ENCODE measurements around the gene ABHD17A.

Gene ABHD17A

DNA sequence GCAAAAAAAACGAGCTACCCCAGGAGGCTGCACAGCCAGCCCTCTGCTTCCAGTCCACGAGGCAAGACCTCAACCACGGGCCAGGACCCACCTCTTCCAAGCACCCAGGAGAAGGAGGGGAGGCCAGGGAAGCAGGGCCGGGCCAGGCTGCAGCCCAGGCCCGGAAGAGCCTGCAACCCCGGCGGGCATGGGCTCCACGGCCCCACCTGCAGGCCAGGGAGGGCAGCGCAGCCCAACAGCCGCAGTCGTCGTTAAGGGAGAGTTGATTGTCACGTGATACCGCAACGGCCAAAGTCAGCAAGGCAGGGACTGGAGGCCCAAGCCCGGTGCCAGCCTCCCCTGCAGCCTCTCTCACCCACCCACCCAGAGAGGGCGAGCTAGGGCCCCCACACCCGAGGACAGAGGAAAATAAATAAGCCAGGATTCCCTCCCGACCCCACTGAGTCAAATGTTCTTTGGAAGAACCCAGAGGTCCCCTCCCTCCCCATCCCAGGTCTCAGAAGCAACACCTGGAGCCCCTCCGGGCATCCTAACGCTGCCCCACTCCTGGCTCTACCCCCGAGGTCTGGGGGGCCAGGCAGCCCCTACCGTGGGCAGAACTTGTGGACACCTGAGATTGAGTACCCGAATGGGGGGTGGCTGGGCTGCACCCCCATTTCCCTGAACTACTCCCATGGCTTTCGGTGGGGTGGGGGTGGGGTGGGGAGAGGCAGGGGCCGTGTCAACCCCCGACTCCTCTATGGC, 31.8 kb downstream of the ABHD17A start:
- peak; percentile 64 for DNase-seq (ENCODE audit: low read depth)

DNA sequence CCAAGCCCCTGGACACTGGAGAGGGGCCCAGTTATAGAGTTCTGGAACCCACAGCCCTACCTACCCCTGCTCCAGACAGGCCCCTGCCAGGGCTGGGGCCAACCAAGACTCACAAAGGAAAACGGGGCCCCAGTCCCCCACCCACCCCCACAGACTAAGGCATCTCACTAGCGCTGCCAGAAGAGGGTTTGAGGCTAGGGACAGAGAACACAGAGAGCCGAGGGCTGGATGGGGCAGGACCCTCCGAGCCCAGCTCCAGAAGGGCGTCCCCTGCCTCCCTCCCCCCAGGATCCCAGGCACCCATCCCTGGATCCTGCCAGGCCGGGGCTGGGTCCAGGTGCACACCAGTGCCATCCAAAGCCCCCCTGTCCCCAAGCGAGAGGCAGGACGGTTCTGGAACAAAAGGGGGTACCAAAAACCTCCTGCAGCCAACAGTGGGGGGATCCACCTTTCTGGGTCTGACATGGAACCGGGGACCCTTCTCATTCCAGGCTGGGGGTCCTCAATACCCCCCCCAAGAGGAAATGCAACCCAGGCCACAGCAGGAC, 32.6 kb downstream of the ABHD17A start:
- no peak for DNase-seq (ENCODE audit: low read depth)

DNA sequence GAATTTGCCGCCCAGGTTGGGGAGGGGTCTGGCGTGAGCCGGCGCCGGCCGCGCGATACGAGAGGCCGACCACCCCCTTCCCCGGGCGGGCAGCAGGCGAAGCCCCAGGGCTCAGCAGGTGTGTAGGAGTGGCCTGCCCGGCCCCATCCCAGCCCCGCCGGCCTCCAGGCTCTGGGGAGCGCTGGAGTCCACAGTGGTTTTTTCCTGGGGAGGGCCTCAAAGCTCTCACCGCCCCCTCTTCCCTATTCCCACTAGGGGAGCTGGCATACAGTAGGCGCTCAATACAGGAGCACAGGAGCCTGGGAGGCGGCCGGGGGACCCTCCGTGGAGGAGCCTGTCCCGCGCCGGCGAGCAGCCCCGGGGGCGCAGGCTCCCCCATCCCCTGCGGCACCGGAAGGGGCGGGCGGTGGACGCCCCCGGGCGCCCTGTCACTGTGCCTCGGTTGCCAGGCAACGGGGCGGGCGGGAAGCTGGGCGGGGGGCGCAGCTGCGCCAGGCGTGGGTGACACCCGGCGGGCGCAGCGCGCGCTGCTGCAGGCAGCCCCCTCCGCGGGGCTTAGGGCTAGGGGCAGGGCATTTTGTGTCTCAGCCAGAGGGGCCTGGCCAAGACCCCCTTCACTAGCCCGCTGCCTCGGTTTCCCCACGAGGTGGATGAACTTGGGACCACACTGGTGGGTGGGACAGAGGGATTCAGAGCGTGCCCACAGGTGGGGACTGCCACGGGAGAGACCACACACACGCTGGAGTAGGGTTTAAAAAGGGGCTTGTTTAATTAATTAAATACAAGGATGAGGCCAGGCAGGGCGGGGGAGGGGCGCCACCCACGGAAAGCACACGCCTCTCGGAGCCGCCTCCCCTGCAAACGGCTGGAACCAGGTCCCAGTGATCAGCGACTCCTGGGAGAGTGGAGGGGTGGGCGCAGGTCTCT, 33.4 kb downstream of the ABHD17A start:
- DNase-seq (ENCODE audit: low read depth), result peak; percentile 49

DNA sequence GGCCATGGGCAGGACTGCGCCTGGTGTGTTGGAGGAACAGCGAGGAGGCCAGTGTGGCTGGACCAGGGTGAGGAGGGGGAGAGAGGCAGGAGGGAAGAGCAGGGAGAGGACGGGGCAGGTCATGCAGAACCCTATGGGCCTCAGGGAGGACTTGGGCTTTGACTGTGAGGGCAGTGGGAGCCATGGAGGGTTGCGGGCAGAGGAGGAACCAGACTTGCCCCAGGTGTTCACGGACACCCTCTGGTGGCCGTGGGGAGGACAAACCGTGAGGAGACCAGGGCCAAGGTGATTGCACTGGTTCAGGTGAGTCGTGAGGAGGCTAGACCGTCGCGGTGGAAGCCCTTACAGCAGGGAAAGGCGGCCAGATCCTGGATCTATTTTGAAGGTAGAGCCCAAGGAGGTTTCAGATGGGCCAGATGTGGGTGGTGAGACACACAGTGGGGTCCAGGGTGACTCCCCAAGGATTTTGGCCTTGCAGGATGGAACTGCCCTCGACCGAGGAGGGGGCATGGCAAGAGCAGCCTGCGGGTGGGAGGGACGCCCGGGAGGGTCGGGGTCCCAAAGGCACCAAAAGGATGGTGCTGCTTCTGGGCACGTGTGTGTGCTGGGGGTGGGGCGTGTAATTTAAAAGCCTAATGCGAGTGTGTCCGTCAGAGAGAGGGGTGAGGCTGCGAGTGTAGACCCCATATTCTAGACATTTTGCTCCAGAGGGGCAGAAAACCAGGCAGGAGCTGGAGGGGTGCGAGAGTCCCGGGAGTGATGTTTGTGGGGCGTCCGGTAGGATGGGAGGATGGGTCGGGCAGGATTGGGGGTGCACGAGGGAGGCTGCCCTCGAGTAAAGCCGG, 34.3 kb downstream of the ABHD17A start:
- no peak for DNase-seq (ENCODE audit: low read depth)

DNA sequence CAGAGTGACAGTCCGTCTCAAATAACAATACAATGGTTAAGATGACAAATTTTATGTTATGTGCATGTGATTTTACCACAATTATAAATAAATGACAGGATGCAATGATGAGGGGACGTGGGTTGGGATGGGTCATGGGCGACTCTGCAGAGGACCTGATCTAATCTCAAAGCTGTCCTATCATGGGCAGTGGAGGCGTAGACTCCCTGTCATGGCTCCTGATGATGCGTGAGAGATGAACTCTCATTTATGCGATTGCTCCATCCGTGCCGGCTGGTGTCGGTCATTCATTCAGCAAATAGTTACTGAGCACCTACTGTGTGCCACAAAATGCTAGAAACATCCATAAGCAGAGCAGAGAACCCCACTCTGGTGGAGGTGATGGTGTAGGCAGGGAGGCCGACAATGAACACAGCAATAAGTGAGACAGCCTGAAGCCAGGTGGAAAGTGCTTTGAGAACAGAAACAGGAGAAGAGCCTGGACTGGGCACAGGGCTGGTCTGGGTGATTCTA, 35.4 kb downstream of the ABHD17A start:
- DNase-seq (ENCODE audit: low read depth), result no peak

DNA sequence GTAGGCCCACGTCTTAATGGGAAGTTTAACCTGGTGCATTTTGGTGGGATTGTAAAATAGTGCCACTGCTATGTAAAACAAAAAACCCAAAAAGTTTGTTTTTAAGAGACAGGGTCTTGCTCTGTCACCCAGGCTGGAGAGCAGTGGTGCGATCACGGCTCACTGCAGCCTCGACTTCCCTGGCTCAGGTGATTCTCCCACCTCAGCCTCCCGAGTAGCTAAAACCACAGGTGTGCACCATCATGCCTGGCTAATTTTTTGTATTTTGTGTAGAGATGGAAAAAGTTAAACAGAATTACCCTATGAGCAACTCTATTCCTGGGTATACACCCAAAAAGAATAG, 36.2 kb downstream of the ABHD17A start:
- DNase-seq (ENCODE audit: low read depth), result no peak

DNA sequence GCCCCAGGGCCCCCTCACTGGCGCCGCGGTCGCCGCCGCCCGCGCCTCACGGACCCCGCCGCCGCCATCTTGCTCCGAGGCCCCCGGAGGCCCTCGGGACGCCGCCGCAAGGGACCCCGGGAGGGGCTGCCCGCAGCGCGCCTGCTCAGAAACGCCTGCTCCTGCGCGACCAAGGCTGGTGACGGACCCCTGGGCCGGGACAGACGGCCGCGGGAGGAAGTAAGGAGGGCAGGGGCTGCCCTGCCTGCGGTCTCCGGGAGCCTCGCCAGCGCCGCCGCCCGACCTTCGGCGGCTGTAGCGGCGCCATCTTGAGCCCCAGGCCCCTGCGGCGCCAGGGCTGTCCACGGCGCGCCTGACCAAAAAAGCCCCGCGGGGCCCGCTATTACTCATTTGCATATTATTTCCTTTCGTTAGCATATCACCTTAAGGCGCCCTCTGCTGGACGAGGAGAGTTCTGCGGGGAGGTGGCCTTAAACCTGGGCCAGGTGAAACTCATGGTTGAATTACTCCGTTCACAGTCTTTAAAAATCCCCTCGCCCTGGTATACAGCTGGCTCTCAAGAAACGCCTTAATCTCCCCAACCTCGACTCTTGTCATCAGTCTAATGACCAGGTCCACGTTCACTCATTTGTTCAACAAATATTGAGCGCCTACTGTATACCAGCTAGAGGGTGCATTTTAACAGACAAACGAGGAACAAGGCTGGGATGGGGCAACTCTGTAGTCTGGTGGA, 36.7 kb downstream of the ABHD17A start, which contains the start of gene REXO1:
TSS of gene REXO1 (minus strand) at position 85 of the 733 bp plus-strand sequence. CDS start 125 bp downstream, outside the sequence.
- DNase-seq (ENCODE audit: low read depth), result peak; percentile 94

DNA sequence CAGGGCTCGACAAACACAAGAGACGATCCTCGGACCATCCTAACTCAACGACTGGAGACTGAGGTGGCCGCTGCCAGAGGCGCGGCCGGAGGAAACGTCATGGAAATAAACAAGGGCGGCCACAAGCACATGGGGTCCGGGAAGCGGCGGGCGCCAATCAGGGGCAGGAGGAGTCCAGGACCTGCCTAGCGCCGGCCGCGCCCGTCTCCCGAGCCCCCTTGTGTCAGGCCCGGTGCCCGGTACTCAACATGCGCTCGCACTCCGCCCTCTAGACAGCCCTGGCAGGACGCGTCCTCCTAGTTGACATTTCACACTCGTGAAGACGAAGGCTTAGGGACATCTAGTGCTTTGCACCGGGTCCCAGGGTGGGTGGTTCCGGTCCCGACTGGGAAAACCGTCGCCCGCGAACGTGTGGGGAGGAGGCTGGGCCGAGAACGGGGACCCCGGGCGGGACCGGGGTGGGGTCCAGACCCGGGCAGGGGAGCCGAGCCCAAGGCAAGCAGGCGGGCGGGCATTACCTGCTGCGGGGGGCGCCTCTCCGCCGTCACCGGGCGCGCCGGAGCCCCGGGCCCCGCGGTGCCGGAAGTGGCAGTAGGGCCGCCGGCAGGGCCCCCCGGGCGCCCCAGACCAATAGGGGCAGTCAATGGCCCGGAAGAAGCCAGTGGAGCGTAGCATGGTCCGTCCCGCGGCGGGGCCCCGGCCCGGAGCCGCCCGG, 37.5 kb downstream of the ABHD17A start:
- DNase-seq (ENCODE audit: low read depth), result no peak

DNA sequence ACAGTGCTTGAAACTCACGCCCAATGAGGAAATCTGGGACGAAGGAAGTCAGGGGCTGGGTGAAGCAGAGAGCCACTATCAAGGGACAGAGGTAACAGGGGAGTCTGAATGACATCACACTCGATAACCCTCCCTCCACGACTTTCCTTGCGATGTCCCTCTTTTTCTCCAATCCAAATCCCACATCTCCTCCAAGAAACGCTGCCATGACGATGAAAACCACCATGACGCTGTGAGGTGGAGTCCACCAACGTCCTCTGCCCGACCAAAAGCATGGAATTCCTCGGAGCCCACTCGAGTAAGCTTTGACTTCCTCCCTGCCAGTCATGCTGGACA, 38.0 kb downstream of the ABHD17A start:
- DNase-seq (ENCODE audit: low read depth), result no peak

DNA sequence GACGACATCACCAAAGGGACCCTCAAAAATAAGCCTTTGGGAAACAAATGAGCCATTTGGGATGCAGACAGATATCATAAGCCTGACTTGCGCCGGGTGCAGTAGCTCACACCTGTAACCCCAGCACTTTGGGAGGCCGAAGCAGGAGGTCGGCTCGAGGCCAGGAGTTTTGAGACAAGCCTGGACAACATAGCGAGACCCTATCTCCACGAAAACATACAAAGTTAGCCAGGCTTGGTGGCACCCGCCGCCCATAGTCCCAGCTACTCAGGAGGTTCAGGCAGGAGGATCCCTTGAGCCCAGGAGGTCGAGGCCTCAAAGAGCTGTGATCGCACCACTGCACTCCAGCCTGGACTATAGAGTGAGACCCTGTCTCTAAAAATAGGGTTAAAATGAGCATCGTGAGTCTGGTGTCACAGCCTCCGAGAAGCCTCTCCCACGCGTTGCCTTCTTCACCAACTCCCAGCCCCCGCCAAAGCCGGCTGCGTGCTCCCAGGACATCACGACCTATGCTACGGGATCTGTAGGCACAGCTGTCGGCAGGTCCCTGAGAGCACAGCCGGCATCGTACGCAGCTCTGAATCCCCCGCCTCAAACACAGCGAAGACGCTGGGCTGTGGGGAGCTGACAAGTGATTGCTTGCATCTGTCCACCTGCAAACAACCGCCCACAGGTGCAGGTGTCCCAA, 38.6 kb downstream of the ABHD17A start:
- no peak for DNase-seq (ENCODE audit: low read depth)

DNA sequence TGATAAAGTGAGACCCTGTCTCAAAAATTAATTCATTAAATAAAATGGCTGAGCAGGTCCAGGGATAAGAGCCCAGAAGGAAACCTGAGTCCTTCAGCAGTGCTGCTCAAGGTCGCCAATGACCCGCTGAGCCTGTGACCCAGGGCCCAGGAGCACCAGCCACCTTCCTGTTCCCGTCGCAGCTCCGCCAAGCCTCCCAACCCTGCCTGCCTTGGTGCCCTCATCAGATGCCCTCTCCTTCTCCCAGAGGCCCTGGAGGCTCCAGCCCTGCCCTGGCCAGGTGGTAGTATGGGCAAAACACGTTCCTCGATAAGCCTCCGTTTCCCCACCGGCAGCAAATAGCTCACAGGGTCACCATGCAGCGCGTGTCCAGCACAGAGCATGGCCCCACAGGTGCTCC, 39.7 kb downstream of the ABHD17A start:
- DNase-seq (ENCODE audit: low read depth), result no peak

DNA sequence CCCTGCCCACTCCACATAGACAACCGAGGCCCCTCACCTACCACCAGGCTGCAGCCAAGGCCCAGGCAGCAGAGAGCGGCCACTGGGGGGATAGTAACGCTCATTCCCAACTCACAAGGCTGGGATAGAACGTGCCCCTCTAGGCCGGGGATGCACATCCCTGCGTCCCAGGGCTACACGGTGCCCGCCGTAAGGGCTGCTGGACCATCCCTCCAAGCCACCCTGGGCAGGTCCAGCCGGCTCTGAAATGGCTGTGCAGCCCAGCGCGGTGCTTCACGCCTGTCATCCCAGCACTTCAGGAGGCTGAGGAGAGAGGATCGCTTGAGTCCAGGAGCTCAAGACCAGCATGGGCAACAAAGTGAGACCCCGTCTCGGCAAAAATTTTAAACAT, 40.2 kb downstream of the ABHD17A start:
- DNase-seq (ENCODE audit: low read depth), result no peak

DNA sequence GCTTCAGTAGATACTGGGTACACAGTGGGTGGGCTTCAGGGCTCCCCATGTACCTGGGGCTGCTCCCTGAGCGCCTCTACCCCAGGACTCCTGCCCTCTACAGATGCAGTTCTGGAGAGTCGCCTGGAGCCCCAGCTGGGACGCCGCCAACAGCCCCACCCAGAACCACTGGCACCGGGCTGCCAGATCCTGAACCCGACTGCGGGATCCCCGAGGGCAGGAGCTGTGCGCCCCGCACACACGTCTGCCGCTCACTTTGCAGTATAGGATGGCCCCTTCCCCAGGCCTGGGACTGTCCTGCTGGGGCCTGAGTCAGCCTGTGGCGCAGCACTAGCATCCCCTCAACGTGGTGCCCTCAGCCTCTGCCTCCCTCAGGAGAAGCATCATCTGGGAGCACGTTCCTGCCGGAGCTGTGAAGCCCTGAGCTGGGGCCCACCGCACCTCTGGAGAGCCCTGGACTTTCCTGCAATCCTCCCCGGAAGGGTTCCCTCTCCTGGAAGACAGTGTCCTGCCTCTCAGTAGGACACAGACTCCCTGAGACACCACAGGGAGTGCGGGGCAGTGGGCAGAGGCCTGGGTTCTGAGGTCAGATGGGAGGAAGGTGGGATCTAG, 40.7 kb downstream of the ABHD17A start:
- DNase-seq (ENCODE audit: low read depth), result no peak

DNA sequence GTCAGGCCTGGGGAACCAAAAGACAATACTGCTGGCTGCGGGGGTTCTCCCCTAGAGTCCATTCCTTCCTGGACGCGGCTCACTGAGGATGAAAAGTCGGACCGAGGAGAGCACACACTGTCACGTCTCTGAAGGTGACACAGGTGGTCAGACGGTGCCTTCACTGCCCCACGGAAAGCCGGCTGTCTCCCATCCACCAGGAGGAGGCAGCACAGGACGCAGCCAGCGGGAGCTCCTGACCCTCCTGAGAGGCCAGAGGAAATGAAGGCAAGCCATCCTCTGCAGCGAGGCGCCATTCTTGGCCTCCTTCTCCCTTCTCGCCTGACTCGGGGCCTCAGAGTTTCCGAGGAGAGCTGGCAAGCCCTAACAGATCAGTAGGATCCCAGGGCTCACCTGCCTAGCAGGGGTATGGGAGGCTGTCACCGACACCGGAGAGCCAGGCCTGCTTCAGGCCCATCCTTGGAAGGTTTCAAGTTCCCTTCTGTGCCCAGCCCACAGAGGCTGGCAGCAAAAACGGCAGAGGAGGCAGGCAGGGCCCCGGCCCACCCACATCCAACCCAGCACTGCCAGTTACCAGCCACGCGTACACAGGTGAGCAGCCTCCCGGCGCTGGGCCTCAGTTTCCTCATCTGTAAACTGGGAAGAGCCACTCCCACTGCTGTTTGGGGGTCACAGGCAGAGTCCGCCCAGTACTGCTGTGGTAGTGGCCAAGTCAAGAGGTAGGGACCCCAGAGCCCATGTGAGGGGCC, 41.5 kb downstream of the ABHD17A start:
- no peak for DNase-seq (ENCODE audit: low read depth)

DNA sequence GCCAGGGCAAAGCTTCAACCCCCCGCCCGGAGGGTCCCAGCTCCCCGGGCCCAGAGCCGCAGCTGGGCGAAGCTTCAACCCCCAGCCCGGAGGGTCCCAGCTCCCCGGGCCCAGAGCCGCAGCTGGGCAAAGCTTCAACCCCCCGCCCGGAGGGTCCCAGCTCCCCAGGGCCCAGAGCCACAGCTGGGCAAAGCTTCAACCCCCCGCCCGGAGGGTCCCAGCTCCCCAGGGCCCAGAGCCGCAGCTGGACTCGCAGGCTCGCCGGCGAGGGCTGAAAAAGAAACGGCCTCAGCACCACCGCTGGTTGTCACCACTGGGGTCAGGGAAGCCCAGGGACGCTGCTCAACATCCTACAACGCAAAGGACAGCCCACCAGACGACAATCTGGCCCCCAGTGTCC, 42.2 kb downstream of the ABHD17A start:
- DNase-seq (ENCODE audit: low read depth), result no peak

DNA sequence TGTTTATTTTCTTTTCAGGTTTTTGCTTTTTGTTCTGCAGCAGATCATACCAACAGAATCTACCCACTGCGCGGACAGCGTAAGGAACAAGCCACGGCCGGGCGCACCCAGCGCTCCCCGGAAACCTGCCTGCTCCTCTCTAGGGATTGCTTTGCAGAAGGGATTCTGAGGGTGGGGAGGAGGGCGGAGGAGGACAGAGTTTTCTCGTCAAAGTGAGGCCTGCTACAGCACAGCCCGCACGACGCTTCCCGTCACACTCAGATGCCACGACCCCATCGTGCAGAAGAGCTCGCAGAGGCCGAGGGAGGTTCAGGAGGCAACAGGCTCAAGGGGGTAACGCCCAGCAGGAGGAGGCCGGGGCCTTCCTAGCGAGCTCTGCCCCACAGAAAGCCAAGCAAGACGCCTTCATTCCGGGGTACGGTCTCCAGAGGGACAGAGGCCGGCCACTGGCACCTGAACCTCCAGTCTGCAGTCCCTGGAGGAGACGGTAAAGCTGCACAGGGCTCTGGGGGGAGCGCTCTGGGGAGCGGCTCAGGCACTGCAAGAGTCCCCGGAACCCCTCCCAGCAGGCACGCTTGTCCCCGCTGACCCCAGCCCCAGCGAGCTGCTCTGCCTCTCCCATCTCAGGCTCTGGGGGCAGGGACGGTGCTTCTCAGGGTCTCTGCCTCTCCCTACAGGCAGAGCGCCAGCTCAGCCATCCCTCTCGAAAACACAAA, 43.9 kb downstream of the ABHD17A start:
- no peak for DNase-seq (ENCODE audit: low read depth)

DNA sequence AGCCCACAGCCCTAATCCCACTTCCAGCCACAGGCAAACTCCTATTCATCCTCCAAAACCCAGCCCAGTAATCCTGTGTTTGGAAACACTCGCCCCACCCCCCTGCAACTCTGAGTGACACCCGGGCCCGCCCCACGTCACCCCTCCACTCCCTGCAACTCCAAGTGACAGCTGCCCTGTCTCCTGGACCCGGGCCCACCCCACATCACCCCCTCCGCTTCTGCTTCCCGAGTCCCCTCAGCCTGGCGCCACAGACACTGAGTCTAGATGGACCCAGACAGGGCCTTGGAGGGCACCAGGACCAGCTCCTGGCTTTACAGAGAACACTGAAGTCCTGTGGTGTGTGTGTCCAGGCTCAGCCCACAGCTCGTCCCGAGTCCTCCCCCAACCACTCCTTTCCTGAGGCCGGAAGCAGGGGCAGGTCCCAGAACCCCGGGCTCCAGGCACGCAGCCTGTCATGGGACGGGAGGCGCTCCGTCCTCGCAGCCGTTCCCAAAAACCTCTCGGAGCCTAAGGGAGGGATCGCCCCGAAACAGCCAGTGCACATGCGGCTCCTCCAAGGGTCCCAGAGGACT, 44.7 kb downstream of the ABHD17A start:
- DNase-seq (ENCODE audit: low read depth), result no peak
